Activated CD8-positive, alpha-beta T cell treated with anti-CD3 and anti-CD28 coated beads for 36 hours (primary cell): Measurements from ENCODE around the gene VANGL2. TPM values are rescaled to one million over a fixed set of nuclear protein-coding genes. Genes with fewer than 3 reads are reported as not detected.

Source experiments
- ATAC-seq: fragments of 200-7000 bp; cut with Tn5 transposase; one replicate; pipeline ENCODE4 v1.10.0; 2021; ENCODE audit warnings: mild to moderate bottlenecking, moderate library complexity
- CTCF ChIA-PET: fragments of 350-600 bp; sonication (Branson Sonifier 250); formaldehyde crosslinking; loops from one replicate; lab custom pipeline; 2021; ENCODE audit warnings: antibody characterized with exemption; lab: Charles Lee
- POLR2A ChIA-PET: fragments of 350-600 bp; sonication (Branson Sonifier 250); formaldehyde crosslinking; loops from one replicate; lab custom pipeline; 2021; ENCODE audit warnings: antibody characterized with exemption; lab: Charles Lee
- DNase-seq: peaks from one replicate; pipeline ENCODE4 v3.0.0-alpha.2; 2020
- H3K27ac Mint-ChIP-seq: one replicate; pipeline ENCODE4 v1.8.0; 2021; ENCODE audit warnings: mild to moderate bottlenecking, mixed read lengths
- H3K27me3 Mint-ChIP-seq: one replicate; pipeline ENCODE4 v1.8.0; 2021; ENCODE audit warnings: mixed read lengths
- H3K36me3 Mint-ChIP-seq: one replicate; pipeline ENCODE4 v1.8.0; 2021; ENCODE audit warnings: low read depth, mixed read lengths
- H3K4me1 Mint-ChIP-seq: one replicate; pipeline ENCODE4 v1.8.0; 2021; ENCODE audit warnings: low read depth, mixed read lengths
- H3K4me3 Mint-ChIP-seq: one replicate; pipeline ENCODE4 v1.8.0; 2021; ENCODE audit warnings: mild to moderate bottlenecking, moderate library complexity, mixed read lengths
- H3K9me3 Mint-ChIP-seq: one replicate; pipeline ENCODE4 v1.8.0; 2021; ENCODE audit warnings: mixed read lengths
- intact Hi-C: fragments of 100-400 bp; cut with micrococcal nuclease; formaldehyde crosslinking; loops from one replicate; pipeline ENCODE4 v1.10.0; 2022
- total RNA-seq, 2 experiments: library from RNA; stranded (reverse); gene quantifications; one replicate each; pipeline ENCODE4 v1.2.3, GENCODE V29; 2021
- TF ChIP-seq, protein P1 (sequence below): fragments of 200-600 bp; IDR thresholded peaks from one replicate; pipeline ENCODE4 v1.8.0; 2022; ENCODE audit warnings: antibody characterized with exemption, mild to moderate bottlenecking

The VANGL2 gene
- total RNA-seq, 2 experiments from 2014 or later = 0.16 to 0.40 TPM

- Mint-ChIP-seq H3K4me1 (no peaks in the 10 kb centered on the region), H3K36me3 (peaks cover 7% of the 10 kb centered on the region), H3K27me3 (no peaks in the 10 kb centered on the region), H3K27ac (no peak overlapping the region), H3K4me3 (no peak overlapping the region), H3K9me3 (no peaks in the 10 kb centered on the region)
- no peak for ATAC-seq
- intact Hi-C loops = no loop called here
- DNase-seq = no peak
- TF ChIP-seq, protein P1, sequence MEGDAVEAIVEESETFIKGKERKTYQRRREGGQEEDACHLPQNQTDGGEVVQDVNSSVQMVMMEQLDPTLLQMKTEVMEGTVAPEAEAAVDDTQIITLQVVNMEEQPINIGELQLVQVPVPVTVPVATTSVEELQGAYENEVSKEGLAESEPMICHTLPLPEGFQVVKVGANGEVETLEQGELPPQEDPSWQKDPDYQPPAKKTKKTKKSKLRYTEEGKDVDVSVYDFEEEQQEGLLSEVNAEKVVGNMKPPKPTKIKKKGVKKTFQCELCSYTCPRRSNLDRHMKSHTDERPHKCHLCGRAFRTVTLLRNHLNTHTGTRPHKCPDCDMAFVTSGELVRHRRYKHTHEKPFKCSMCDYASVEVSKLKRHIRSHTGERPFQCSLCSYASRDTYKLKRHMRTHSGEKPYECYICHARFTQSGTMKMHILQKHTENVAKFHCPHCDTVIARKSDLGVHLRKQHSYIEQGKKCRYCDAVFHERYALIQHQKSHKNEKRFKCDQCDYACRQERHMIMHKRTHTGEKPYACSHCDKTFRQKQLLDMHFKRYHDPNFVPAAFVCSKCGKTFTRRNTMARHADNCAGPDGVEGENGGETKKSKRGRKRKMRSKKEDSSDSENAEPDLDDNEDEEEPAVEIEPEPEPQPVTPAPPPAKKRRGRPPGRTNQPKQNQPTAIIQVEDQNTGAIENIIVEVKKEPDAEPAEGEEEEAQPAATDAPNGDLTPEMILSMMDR = no peak
- CTCF ChIA-PET = interaction anchor here (0.7 to 8.6 kb wide), 4 partner anchors 9 to 171 kb away, joined by 3 to 41 read pairs (median 6); no protein-coding TSS in a partner anchor
- POLR2A ChIA-PET = interaction anchor here (1.0 kb wide), 1 partner anchor 36 kb away, joined by 3 read pairs; the partner anchor contains the start of gene VANGL2
Observed at GRCh38 chr1:160363951-160364735, 36.2 kb upstream of the VANGL2 start.

DNA sequence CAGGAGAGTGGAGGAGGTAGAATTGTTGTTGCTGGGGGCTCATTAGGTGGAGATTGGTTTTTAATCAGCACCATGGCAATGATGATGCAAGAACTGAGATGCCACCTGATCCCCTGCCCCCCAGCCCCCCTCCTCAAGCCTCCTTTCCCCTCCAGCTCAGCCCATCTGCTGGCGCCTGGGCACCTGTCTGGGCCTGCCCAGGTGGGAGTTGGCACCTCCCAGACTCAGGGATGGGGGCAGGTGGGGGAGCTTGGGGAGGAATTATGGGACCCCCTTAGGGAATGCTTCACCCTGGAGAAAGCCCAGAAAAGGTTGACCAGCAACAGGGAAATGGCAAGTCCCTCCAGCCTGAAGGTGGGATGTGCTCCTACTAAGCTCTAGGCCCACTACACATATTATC lies 35.0 kb upstream of the VANGL2 start:
- Mint-ChIP-seq H3K4me1 (no peaks in the 10 kb centered on the region), H3K9me3 (no peaks in the 10 kb centered on the region), H3K36me3 (peaks cover 4% of the 10 kb centered on the region), H3K4me3 (no peak overlapping the region), H3K27ac (no peak overlapping the region), H3K27me3 (no peaks in the 10 kb centered on the region)
- CTCF ChIA-PET = interaction anchor here (1.0 to 8.6 kb wide), 3 partner anchors 12 to 74 kb away, joined by 3 to 41 read pairs (median 3); no protein-coding TSS in a partner anchor
- TF ChIP-seq, protein P1 = no peak
- ATAC-seq (no peak), DNase-seq (no peak)
- intact Hi-C loops = no loop called here
- POLR2A ChIA-PET = no interaction called here

GRCh38 chr1:160366731-160367515 lies 33.4 kb upstream of the VANGL2 start, which contains the start of gene NHLH1:
Gene NHLH1 (plus strand): TSS chr1:160367071. CDS start chr1:160370732, 3,661 bp downstream.
- intact Hi-C loops = no loop called here
- ATAC-seq = no peak
- CTCF ChIA-PET = interaction anchor here (1.1 to 8.6 kb wide), 3 partner anchors 10 to 75 kb away, joined by 3 to 41 read pairs (median 6); no protein-coding TSS in a partner anchor
- Mint-ChIP-seq H3K9me3 (no peaks in the 10 kb centered on the region), H3K36me3 (no peaks in the 10 kb centered on the region), H3K4me3 (no peak within 1 kb of the TSS), H3K27ac (no peak within 1 kb of the TSS), H3K27me3 (no peaks in the 10 kb centered on the region), H3K4me1 (no peaks in the 10 kb centered on the region)
- POLR2A ChIA-PET = interaction anchor here (1.1 kb wide), 1 partner anchor 9 kb away, joined by 3 read pairs; no protein-coding TSS in a partner anchor
- TF ChIP-seq, protein P1 = no peak
- DNase-seq = no peak

DNA sequence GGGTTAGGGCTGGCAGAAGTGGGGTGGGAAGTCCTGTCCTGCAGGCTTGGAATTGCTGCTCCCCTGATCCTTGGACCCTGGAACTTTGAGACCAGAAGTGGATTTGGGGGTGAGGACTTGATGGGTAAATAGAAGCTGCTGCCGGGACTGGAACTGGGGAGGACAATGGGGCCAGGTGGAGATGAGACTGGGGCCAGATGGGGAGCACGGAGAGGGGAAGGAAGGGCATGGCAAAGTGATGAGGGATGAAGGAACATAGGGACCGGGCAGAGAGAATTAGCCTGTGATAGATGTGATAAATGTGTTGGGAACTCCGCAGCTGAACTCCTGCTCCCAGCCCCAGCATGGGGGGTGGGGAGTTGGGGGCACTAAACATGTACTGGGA lies 32.9 kb upstream of the VANGL2 start:
- ChIA-PET CTCF (interaction anchor here (0.7 to 8.6 kb wide), 5 partner anchors 10 to 281 kb away, joined by 3 to 41 read pairs (median 6); no protein-coding TSS in a partner anchor), POLR2A (interaction anchor here (1.0 to 1.1 kb wide), 2 partner anchors 8 to 240 kb away, joined by 3 read pairs; no protein-coding TSS in a partner anchor)
- Mint-ChIP-seq H3K27ac (no peak overlapping the region), H3K36me3 (no peaks in the 10 kb centered on the region), H3K4me1 (no peaks in the 10 kb centered on the region), H3K9me3 (no peaks in the 10 kb centered on the region), H3K4me3 (no peak overlapping the region), H3K27me3 (no peaks in the 10 kb centered on the region)
- TF ChIP-seq, protein P1 = no peak
- no peak for ATAC-seq
- intact Hi-C loops = no loop called here
- DNase-seq = no peak
